Measurements from ENCODE around the gene HOXC10. TPM values are rescaled to one million over a fixed set of nuclear protein-coding genes. Genes with fewer than 3 reads are reported as not detected.

HOXC10 gene
- total RNA-seq, 1 donor from 2014 or later = 15.7 TPM

- no peak for TF ChIP-seq CTCF (conservative IDR thresholded peaks at IDR 0.05; ENCODE audit: low read depth, low read length)
- no peak for DNase-seq (ENCODE audit: low read depth)
- no peak overlapping the region for H3K4me3 ChIP-seq (ENCODE audit: low read depth, low read length)
Observed at GRCh38 chr12:53966385-53967133, 18.4 kb upstream of the HOXC10 start.

DNA sequence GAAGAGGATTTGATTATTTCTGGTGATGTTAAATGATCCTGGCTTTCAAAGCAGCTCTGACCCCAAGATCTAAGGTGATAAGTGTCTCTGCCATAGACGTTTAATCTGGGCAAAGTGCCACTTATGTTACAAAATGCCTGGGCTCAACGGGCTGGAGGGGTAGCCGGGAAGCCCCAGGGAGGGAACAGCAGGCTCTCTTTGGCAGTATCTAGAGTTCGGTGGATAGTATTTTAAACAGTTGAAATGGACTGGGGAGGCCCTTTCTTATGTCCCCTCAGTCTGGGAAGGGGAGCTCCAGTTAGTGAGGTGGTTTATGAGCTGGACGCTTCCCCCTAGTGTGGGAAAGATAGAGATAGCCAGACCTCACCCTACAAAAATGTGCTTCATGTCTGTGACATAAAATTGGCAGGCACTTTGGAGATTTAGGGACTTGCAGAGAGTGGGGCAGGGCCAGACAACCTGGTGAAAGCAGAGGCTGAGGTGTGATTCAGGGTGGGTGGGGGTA is 17.5 kb upstream of the HOXC10 start:
- no peak overlapping the region for H3K4me3 ChIP-seq (ENCODE audit: low read depth, low read length)
- no peak for TF ChIP-seq CTCF (conservative IDR thresholded peaks at IDR 0.05; ENCODE audit: low read depth, low read length)
- no peak for DNase-seq (ENCODE audit: low read depth)

GRCh38 chr12:53968214-53969127 is 16.5 kb upstream of the HOXC10 start:
- DNase-seq (ENCODE audit: low read depth) = no peak
- no peak overlapping the region for H3K4me3 ChIP-seq (ENCODE audit: low read depth, low read length)
- no peak for TF ChIP-seq CTCF (conservative IDR thresholded peaks at IDR 0.05; ENCODE audit: low read depth, low read length)

DNA sequence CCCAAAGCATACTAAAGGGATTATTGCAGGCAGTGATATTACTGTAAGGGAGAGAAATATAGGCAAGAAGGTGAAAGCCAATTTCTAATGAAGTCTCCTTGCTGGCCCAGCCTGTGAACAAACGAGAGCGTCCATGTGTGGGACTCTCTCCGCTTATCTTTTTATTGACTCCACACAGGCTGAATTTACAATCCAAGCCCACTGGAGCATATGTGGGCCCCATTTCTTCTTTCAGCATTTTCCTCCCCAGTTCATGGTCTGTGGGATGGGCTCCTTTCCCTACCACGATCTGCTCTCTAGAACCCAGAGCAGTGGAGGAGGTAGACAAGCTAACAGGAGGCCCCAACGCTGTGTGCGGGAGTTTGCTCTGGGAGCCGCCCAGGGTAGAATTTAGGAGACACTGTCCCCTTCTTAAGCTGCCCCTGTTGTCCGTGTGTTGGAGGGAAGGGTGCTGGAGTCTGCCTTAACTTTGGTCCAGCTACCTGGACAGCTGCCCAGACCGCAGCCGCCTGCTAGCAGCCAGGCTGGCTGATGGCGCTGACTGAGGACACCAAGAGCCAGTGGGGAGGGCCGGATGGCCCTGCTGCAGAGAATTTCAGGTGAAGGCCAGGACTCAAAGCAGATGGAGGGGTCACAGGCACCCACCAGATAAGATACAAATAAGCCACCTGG is 15.2 kb upstream of the HOXC10 start:
- DNase-seq (ENCODE audit: low read depth) = no peak
- TF ChIP-seq CTCF (conservative IDR thresholded peaks at IDR 0.05; ENCODE audit: low read depth, low read length) = no peak
- no peak overlapping the region for H3K4me3 ChIP-seq (ENCODE audit: low read depth, low read length)

GRCh38 chr12:53970451-53970850 is 14.5 kb upstream of the HOXC10 start:
- no peak overlapping the region for H3K4me3 ChIP-seq (ENCODE audit: low read depth, low read length)
- DNase-seq (ENCODE audit: low read depth) = no peak
- no peak for TF ChIP-seq CTCF (conservative IDR thresholded peaks at IDR 0.05; ENCODE audit: low read depth, low read length)

- TF ChIP-seq CTCF (conservative IDR thresholded peaks at IDR 0.05; ENCODE audit: low read depth, low read length) = no peak
- DNase-seq (ENCODE audit: low read depth) = no peak
- H3K4me3 ChIP-seq (ENCODE audit: low read depth, low read length) = no peak overlapping the region
Observed at GRCh38 chr12:53971129-53971528, 13.8 kb upstream of the HOXC10 start.

Data from epithelial cell of proximal tubule (primary cell).